GM23338 (cell line): ENCODE results near the gene OR7G2. TPM values are rescaled to one million over a fixed set of nuclear protein-coding genes. Genes with fewer than 3 reads are reported as not detected.

Experiments
- ATAC-seq: fragments of 200-7000 bp; cut with Tn5 transposase; 3 replicates; pipeline ENCODE4 v1.9.1; 2020
- DNase-seq: peaks from one replicate; pipeline ENCODE4 v3.0.0-alpha.2; 2015; ENCODE audit warnings: low spot score
- H2AFZ ChIP-seq: fragments of 200-600 bp; sonication (generic); 2 replicates; pipeline ENCODE4 v1.8.0; 2016; ENCODE audit warnings: antibody characterized with exemption, mild to moderate bottlenecking, moderate library complexity
- H3F3A ChIP-seq: fragments of 200-600 bp; sonication (generic); replicated peaks from 2 replicates; pipeline ENCODE4 v1.8.0; 2017; ENCODE audit warnings: antibody characterized with exemption, mixed run types, low read depth
- H3K27ac ChIP-seq: fragments of 200-600 bp; sonication (generic); 2 replicates; pipeline ENCODE4 v1.6.1; 2016; ENCODE audit warnings: low read depth
- H3K27me3 ChIP-seq: fragments of 200-600 bp; sonication (generic); 2 replicates; pipeline ENCODE4 v1.8.0; 2016; ENCODE audit warnings: mild to moderate bottlenecking, mixed run types, moderate library complexity; ENCODE audit not compliant: insufficient read depth
- H3K36me3 ChIP-seq: fragments of 200-600 bp; sonication (generic); 2 replicates; pipeline ENCODE4 v1.8.0; 2016; ENCODE audit warnings: mild to moderate bottlenecking; ENCODE audit not compliant: insufficient read depth
- H3K4me1 ChIP-seq: fragments of 200-600 bp; sonication (generic); 2 replicates; pipeline ENCODE4 v1.8.0; 2016; ENCODE audit warnings: mild to moderate bottlenecking, moderate library complexity; ENCODE audit not compliant: insufficient read depth
- H3K4me2 ChIP-seq: fragments of 200-600 bp; sonication (generic); 2 replicates; pipeline ENCODE4 v1.7.1; 2017; ENCODE audit warnings: mixed run types
- H3K4me3 ChIP-seq: fragments of 200-600 bp; sonication (generic); 2 replicates; pipeline ENCODE4 v1.6.1; 2016; ENCODE audit warnings: mixed run types
- H3K79me2 ChIP-seq: fragments of 200-600 bp; sonication (generic); replicated peaks from 2 replicates; pipeline ENCODE4 v1.8.0; 2017; ENCODE audit warnings: mild to moderate bottlenecking; ENCODE audit not compliant: insufficient read depth
- H3K9me2 ChIP-seq: fragments of 200-600 bp; sonication (generic); 2 replicates; pipeline ENCODE4 v1.8.0; 2017; ENCODE audit not compliant: insufficient read depth
- H4K20me1 ChIP-seq: fragments of 200-600 bp; sonication (generic); replicated peaks from 2 replicates; pipeline ENCODE4 v1.8.0; 2017; ENCODE audit warnings: mild to moderate bottlenecking; ENCODE audit not compliant: insufficient read depth
- H3K27ac Mint-ChIP-seq: 2 replicates; pipeline ENCODE4 v1.8.0; 2020; ENCODE audit warnings: inconsistent platforms, mild to moderate bottlenecking, moderate library complexity, mixed read lengths
- H3K27me3 Mint-ChIP-seq: 3 replicates; pipeline ENCODE4 v1.8.0; 2022; ENCODE audit warnings: low read depth, mild to moderate bottlenecking, moderate library complexity, mixed read lengths, inconsistent platforms; ENCODE audit not compliant: insufficient read depth, poor library complexity
- H3K36me3 Mint-ChIP-seq: 3 replicates; pipeline ENCODE4 v1.8.0; 2021; ENCODE audit warnings: low read depth, mild to moderate bottlenecking, inconsistent platforms, moderate library complexity, mixed read lengths
- H3K4me1 Mint-ChIP-seq: 3 replicates; pipeline ENCODE4 v1.8.0; 2020; ENCODE audit warnings: mild to moderate bottlenecking, inconsistent platforms, mixed read lengths
- H3K4me3 Mint-ChIP-seq: 3 replicates; pipeline ENCODE4 v1.8.0; 2021; ENCODE audit warnings: moderate library complexity, mild to moderate bottlenecking, inconsistent platforms, mixed read lengths
- H3K9me3 Mint-ChIP-seq: 3 replicates; pipeline ENCODE4 v1.8.0; 2020; ENCODE audit warnings: moderate library complexity, mild to moderate bottlenecking, inconsistent platforms, mixed read lengths
- CREB1 ChIP-seq: fragments of 250-450 bp; sonication (Bioruptor Pico); IDR thresholded peaks from 2 replicates; pipeline ENCODE4 v1.5.0; 2020; ENCODE audit warnings: low read depth, mild to moderate bottlenecking, moderate library complexity
- CTCF ChIP-seq, 2 experiments: fragments of 200-600 bp in 1 of 2; sonication (generic) in 1 of 2; conservative IDR thresholded peaks; 2 replicates each; pipeline versions ENCODE4 v1.5.1 to v1.6.1; 2016 to 2017; ENCODE audit warnings: antibody characterized with exemption in 2 of 2, low read depth in 2 of 2, mild to moderate bottlenecking in 2 of 2, moderate library complexity in 1 of 2
- ETS1 ChIP-seq: IDR thresholded peaks from 2 replicates; pipeline ENCODE4 v1.6.1; 2016; ENCODE audit warnings: antibody characterized with exemption
- EZH2 ChIP-seq: fragments of 200-600 bp; sonication (generic); IDR thresholded peaks from one replicate; pipeline ENCODE4 v1.8.0; 2017; ENCODE audit warnings: antibody characterized with exemption, mild to moderate bottlenecking, low read depth; ENCODE audit not compliant: unreplicated experiment
- EZH2phosphoT487 ChIP-seq: fragments of 200-600 bp; sonication (generic); IDR thresholded peaks from one replicate; pipeline ENCODE4 v1.8.1; 2018; ENCODE audit warnings: antibody characterized with exemption; ENCODE audit not compliant: unreplicated experiment
- JUNB ChIP-seq: IDR thresholded peaks from one replicate; pipeline ENCODE4 v1.6.1; 2016; ENCODE audit warnings: antibody characterized with exemption; ENCODE audit not compliant: unreplicated experiment
- NANOG ChIP-seq: IDR thresholded peaks from 2 replicates; pipeline ENCODE4 v1.6.1; 2016; ENCODE audit warnings: antibody characterized with exemption, borderline replicate concordance
- POLR2AphosphoS5 ChIP-seq: IDR thresholded peaks from 2 replicates; pipeline ENCODE4 v1.6.1; 2016; ENCODE audit warnings: antibody characterized with exemption, low read depth
- REST ChIP-seq: IDR thresholded peaks from one replicate; pipeline ENCODE4 v1.6.1; 2018; ENCODE audit warnings: antibody characterized with exemption; ENCODE audit not compliant: unreplicated experiment
- STAT1 ChIP-seq: IDR thresholded peaks from one replicate; pipeline ENCODE4 v1.6.1; 2016; ENCODE audit warnings: antibody characterized with exemption; ENCODE audit not compliant: unreplicated experiment
- ZNF114 ChIP-seq: fragments of 250-450 bp; sonication (Bioruptor Pico); IDR thresholded peaks from 2 replicates; pipeline ENCODE4 v1.5.0; 2020; ENCODE audit warnings: mild to moderate bottlenecking, moderate library complexity
- ZNF331 ChIP-seq: fragments of 250-450 bp; sonication (Bioruptor Pico); IDR thresholded peaks from 2 replicates; pipeline ENCODE4 v1.5.0; 2020; ENCODE audit warnings: low read depth, mild to moderate bottlenecking, moderate library complexity
- ZNF462 ChIP-seq: fragments of 250-450 bp; sonication (Bioruptor Pico); IDR thresholded peaks from 2 replicates; pipeline ENCODE4 v1.5.0; 2020; ENCODE audit warnings: mild to moderate bottlenecking, moderate library complexity
- polyA plus RNA-seq: library from polyadenylated mRNA; unstranded; fragments of >200 nt; fragmentation: Nextera tagmentation; extraction: Ambion mirVana; gene quantifications from 2 replicates; pipeline ENCODE4 v1.2.1, GENCODE V29; 2016
- total RNA-seq: library from RNA; depleted of rRNA; stranded (reverse); fragments of >200 nt; shearing (Covaris generic); gene quantifications from 2 replicates; pipeline ENCODE4 v1.2.3, GENCODE V29; 2014

OR7G2 gene
- total and polyA plus RNA-seq, 2 experiments from 2014 or later, result not detected

- Histone ChIP-seq H3K79me2 (no peaks in the 10 kb centered on the region), H3K36me3 (no peaks in the 10 kb centered on the region), H3K4me3 (no peak overlapping the region), H3K4me2 (no peak overlapping the region), H4K20me1 (no peaks in the 10 kb centered on the region), H3K27ac (no peak overlapping the region), H3K9me2 (no peaks in the 10 kb centered on the region), H3F3A (no peaks in the 10 kb centered on the region), H2AFZ (peak overlapping the region; percentile 93), H3K27me3 (no peaks in the 10 kb centered on the region), H3K4me1 (peaks cover 3% of the 10 kb centered on the region; the same call in 1 of the 2 replicates)
- Mint-ChIP-seq H3K27me3 (peaks cover 5% of the 10 kb centered on the region), H3K4me1 (no peaks in the 10 kb centered on the region), H3K27ac (no peak overlapping the region), H3K9me3 (peaks cover 95% of the 10 kb centered on the region), H3K4me3 (no peak overlapping the region), H3K36me3 (peaks cover 32% of the 10 kb centered on the region)
- peak; percentile 57 for DNase-seq
- TF ChIP-seq CREB1 (CRISPR knock-in tag) (no peak), REST (no peak), ZNF462 (CRISPR knock-in tag) (no peak), ZNF331 (CRISPR knock-in tag) (no peak), CTCF (conservative IDR thresholded peaks at IDR 0.05; ENCODE audit: low read depth in 2 of 2) (no peak), ETS1 (no peak), EZH2phosphoT487 (no peak), POLR2AphosphoS5 (no peak), ZNF114 (CRISPR knock-in tag) (no peak), JUNB (no peak), EZH2 (no peak), STAT1 (no peak), NANOG (no peak)
- no peak for ATAC-seq
These were observed 41.7 kb downstream of the OR7G2 start for GRCh38 chr19:9065457-9066014.
